ENCODE measurements around the gene NUP155.
"Not testable (repeated sequence)": the region's sequence is repeated elsewhere in the genome, so short reads cannot be mapped to it uniquely, and the experiment has no call there.

The NUP155 gene

GRCh38 chr5:37275511-37275910 lies 95.4 kb downstream of the NUP155 start:
- DNase-seq: no peak

DNA sequence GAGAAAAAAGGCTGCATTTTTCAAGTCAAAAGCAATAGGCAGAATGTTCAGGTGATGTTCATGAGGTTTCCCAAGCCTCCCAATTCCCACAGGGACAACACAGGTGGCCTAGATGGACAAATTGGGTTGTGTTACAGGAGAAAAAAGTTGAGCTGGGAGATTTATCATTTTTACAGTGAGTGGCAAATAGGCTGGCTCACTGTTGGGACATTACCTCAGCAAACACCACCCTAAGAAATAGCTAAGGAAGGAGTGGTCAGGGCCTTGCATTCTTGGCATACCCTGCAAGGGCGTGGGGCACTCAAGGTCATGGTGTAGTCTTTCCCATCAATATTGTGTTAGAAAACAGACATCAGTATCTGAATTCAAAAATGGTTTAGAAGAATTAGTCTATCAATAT lies 98.4 kb downstream of the NUP155 start:
- no peak for DNase-seq

DNA sequence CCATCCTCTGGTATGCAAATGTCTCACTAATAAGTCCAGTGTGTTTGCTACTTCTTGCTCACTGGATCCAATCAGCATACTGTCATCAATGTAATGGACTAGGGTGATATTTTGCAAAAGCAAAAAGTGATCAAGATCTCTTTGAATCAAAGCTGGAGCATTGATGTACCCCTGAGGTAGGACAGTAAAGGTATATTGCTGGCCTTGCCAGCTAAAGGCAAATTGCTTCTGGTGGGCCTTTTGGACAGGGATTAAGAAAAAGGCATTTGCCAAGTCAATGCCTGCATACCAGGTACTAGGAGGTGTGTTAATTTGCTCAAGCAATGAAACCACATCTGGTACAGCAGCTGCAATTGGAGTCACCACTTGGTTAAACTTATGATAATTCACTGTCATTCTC lies 102.8 kb downstream of the NUP155 start:
- not testable (repeated sequence) for DNase-seq

GRCh38 chr5:37255774-37256358 lies 115.0 kb downstream of the NUP155 start:
- DNase-seq: no peak

- no peak for DNase-seq
Measured at GRCh38 chr5:37254581-37254980, 116.3 kb downstream of the NUP155 start.

DNA sequence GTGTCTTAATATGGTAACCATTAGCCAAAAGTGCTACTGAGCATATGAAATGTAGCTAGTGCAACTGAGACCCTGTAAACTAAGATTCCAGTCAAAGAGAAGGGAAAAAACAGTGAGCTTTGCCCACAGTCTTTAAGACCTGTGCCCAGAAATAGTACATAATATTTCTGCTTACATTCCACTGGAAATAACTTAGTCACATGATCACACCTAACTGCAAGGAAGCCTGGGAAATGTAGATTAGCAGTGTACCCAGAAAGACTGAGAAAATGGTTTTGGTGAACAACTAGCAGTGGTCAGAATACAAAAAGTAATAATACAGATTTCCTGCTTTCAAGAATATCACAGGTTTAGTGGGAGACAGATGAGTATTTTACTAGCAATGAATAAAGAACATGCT lies 119.2 kb downstream of the NUP155 start:
- no peak for DNase-seq

DNA sequence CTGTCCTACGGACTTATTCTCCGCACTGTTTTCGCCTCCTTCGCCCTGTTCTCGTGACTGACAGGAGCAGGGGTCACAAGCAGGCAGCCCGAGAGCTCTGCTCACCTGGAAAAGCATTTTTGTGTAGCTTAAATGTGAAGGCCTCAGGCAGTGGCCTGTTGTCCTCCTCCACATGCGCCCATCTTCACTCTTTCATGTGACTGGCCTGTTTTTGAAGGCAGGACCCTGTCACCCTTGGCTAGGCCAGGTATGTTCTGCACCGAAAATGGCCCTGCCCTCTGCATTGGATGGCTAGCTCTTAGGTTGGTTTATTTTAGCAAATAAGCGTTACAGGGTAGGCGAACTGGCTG lies 121.1 kb downstream of the NUP155 start:
- DNase-seq: no peak

DNA sequence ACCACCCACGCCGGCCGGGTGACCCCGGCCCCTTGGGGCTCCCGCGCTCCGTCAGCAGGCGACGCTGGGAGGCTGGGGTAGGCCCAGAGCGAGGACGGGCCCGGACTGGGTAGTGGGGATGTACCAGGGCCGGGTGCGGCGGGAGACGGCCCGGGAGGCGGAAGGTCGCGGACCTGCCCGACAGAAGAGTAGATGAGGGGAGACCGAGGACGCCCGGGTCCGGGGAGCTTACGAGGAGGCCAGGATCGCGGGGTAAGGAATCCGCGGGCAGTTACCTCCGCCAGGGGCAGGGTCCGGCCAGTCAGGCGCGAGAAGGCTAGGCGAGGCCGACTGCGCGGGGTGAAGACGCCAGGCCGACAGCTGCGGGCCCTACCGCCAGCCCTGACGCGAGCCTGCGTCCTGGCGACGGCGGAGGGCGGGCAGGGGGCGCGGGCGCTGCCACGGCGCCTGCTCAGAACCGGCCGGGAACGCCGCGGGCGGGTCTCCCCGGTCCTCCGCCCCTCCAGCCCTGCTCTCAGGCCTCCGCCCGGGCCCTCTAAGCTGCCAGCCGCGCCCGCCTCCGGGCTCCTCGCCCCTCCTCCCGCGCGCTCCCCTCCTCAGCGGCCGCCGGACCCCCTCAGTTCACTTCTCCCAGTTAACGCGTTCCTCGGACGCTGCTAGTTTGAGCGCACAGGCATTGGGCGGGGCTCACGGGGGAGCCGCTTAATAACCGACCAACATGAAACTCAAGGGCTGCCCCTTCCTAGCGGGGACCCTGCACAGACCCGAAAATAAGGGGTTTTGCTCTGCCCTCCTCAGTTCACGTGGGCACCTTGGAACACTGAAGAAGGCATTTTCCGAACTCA lies 121.7 kb downstream of the NUP155 start, which contains the start of gene CPLANE1:
Gene CPLANE1 (minus strand): TSS at position 407 of the 845 bp plus-strand sequence. CDS start 1,678 bp downstream, outside the sequence.
- peak; percentile 53 to 56 for DNase-seq

GRCh38 chr5:37248421-37248969 lies 122.4 kb downstream of the NUP155 start:
- no peak for DNase-seq

GRCh38 chr5:37247496-37247895 lies 123.4 kb downstream of the NUP155 start:
- DNase-seq: no peak

DNA sequence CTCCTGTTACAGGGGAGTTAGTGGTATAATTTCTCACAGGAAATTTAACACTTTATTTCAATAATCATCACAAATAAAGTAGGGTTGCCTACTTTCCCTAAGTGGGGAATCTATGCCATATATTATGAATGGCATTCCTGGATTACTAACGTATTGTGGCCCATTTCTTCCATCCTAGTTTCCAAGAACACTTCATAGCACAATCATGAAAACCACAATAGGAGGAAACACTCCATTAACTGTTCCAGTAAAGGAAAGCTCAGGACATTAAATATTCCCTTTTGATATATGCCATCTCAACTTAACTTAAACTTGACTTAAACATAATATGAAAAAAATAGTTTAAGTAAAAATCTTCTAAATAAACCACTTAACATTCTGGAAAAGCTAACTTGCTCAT lies 123.9 kb downstream of the NUP155 start:
- no peak for DNase-seq

Data from AML-193 (cell line).